PC-3 (cell line): ENCODE measurements around the gene MPPED2.

Experiments
- EZH2 ChIP-seq: fragments of 300-600 bp; sonication (generic); IDR thresholded peaks from one replicate; pipeline ENCODE4 v1.6.1; 2017; ENCODE audit warnings: antibody characterized with exemption, mild to moderate bottlenecking, low read length; ENCODE audit not compliant: unreplicated experiment
- TF ChIP-seq, protein P1 (sequence below): fragments of 300-600 bp; sonication (generic); conservative IDR thresholded peaks from 2 replicates; pipeline ENCODE4 v1.5.1; 2017; ENCODE audit warnings: antibody characterized with exemption, low read depth, mild to moderate bottlenecking, low read length

GRCh38 chr11:30360741-30361140 lies 225.4 kb downstream of the MPPED2 start:
- TF ChIP-seq, protein P1, sequence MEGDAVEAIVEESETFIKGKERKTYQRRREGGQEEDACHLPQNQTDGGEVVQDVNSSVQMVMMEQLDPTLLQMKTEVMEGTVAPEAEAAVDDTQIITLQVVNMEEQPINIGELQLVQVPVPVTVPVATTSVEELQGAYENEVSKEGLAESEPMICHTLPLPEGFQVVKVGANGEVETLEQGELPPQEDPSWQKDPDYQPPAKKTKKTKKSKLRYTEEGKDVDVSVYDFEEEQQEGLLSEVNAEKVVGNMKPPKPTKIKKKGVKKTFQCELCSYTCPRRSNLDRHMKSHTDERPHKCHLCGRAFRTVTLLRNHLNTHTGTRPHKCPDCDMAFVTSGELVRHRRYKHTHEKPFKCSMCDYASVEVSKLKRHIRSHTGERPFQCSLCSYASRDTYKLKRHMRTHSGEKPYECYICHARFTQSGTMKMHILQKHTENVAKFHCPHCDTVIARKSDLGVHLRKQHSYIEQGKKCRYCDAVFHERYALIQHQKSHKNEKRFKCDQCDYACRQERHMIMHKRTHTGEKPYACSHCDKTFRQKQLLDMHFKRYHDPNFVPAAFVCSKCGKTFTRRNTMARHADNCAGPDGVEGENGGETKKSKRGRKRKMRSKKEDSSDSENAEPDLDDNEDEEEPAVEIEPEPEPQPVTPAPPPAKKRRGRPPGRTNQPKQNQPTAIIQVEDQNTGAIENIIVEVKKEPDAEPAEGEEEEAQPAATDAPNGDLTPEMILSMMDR = no peak
- no peak for TF ChIP-seq EZH2
